NCI-H748 (cell line): ENCODE measurements around the gene DPF3.
A peak's percentile ranks its signal among the peaks of the same experiment; 100 is the strongest.

ENCODE experiments used
- DNase-seq: peaks from one replicate; lab custom pipeline; 2025; ENCODE audit not compliant: unreplicated experiment; lab: John Stamatoyannopoulos, UW

DPF3 gene

GRCh38 chr14:72688990-72689671 is 204.8 kb downstream of the DPF3 start:
- DNase-seq: no peak

- DNase-seq: no peak
Observed at GRCh38 chr14:72686832-72687231, 207.1 kb downstream of the DPF3 start.

GRCh38 chr14:72686101-72686500 is 207.8 kb downstream of the DPF3 start:
- no peak for DNase-seq

GRCh38 chr14:72685456-72685855 is 208.4 kb downstream of the DPF3 start:
- no peak for DNase-seq

- no peak for DNase-seq
Observed at GRCh38 chr14:72683787-72684186, 210.1 kb downstream of the DPF3 start.

GRCh38 chr14:72682188-72682587 is 211.7 kb downstream of the DPF3 start:
- DNase-seq: no peak

GRCh38 chr14:72680853-72681640 is 212.9 kb downstream of the DPF3 start:
- DNase-seq: no peak

- DNase-seq: peak; percentile 93
Observed at GRCh38 chr14:72679536-72680151, 214.3 kb downstream of the DPF3 start.

GRCh38 chr14:72679141-72679535 is 214.8 kb downstream of the DPF3 start:
- peak; percentile 54 for DNase-seq

- DNase-seq: no peak
Observed at GRCh38 chr14:72678356-72678755, 215.5 kb downstream of the DPF3 start.

GRCh38 chr14:72677664-72678063 is 216.2 kb downstream of the DPF3 start:
- DNase-seq: no peak

- DNase-seq: no peak
Observed at GRCh38 chr14:72675126-72675525, 218.8 kb downstream of the DPF3 start.

GRCh38 chr14:72673179-72673578 is 220.7 kb downstream of the DPF3 start:
- no peak for DNase-seq

- DNase-seq: no peak
Observed at GRCh38 chr14:72666610-72667009, 227.3 kb downstream of the DPF3 start.

- DNase-seq: no peak
Observed at GRCh38 chr14:72665259-72665658, 228.6 kb downstream of the DPF3 start.

- no peak for DNase-seq
Observed at GRCh38 chr14:72664651-72665050, 229.2 kb downstream of the DPF3 start.

- no peak for DNase-seq
Observed at GRCh38 chr14:72663956-72664650, 229.8 kb downstream of the DPF3 start.

- no peak for DNase-seq
Observed at GRCh38 chr14:72663076-72663487, 230.8 kb downstream of the DPF3 start.

GRCh38 chr14:72662214-72662613 is 231.7 kb downstream of the DPF3 start:
- DNase-seq: no peak

GRCh38 chr14:72657214-72657921 is 236.5 kb downstream of the DPF3 start:
- DNase-seq: no peak

GRCh38 chr14:72653026-72653425 is 240.9 kb downstream of the DPF3 start:
- DNase-seq: no peak
